HepG2 (cell line): Measurements from ENCODE around the gene SCYGR6. TPM values are rescaled to one million over a fixed set of nuclear protein-coding genes. Genes with fewer than 3 reads are reported as not detected.
A peak's percentile ranks its signal among the peaks of the same experiment; 100 is the strongest.

Source experiments
- ARHGAP35 ChIP-seq: sonication (generic); formaldehyde crosslinking; IDR thresholded peaks from 2 replicates; pipeline ENCODE4 v1.9.0; 2022; ENCODE audit warnings: mild to moderate bottlenecking, inconsistent platforms, moderate library complexity, missing genetic modification reagents, borderline replicate concordance
- CENPX ChIP-seq: sonication (generic); formaldehyde crosslinking; IDR thresholded peaks from 2 replicates; pipeline ENCODE4 v1.9.0; 2021; ENCODE audit warnings: mild to moderate bottlenecking, missing genetic modification reagents, moderate library complexity
- EZH2 ChIP-seq: conservative IDR thresholded peaks from 2 replicates; pipeline ENCODE4 v1.6.1; 2012; ENCODE audit warnings: mild to moderate bottlenecking, low read depth, low read length, moderate library complexity
- KLF9 ChIP-seq: IDR thresholded peaks from 2 replicates; pipeline ENCODE4 v1.6.1; 2016; ENCODE audit warnings: low read depth
- MATR3 ChIP-seq: sonication (generic); formaldehyde crosslinking; IDR thresholded peaks from 2 replicates; pipeline ENCODE4 v1.4.0; 2020; ENCODE audit warnings: missing genetic modification reagents
- MLX ChIP-seq: IDR thresholded peaks from 2 replicates; pipeline ENCODE4 v1.6.1; 2016
- POGZ ChIP-seq: sonication (generic); formaldehyde crosslinking; IDR thresholded peaks from 2 replicates; pipeline ENCODE4 v1.4.0; 2020; ENCODE audit warnings: mild to moderate bottlenecking, missing genetic modification reagents
- REST ChIP-seq, 2 experiments: IDR thresholded peaks; 2 replicates each; pipeline ENCODE4 v1.6.1; 2011 to 2012; ENCODE audit warnings: low read length in 2 of 2, borderline replicate concordance in 1 of 2, low read depth in 1 of 2, mild to moderate bottlenecking in 1 of 2, moderate library complexity in 1 of 2
- SMARCC2 ChIP-seq: fragments of 450-650 bp; IDR thresholded peaks from 2 replicates; pipeline ENCODE4 v1.6.1; 2017; ENCODE audit warnings: antibody characterized with exemption, mild to moderate bottlenecking
- ZKSCAN8 ChIP-seq: IDR thresholded peaks from 2 replicates; pipeline ENCODE4 v1.6.1; 2016; ENCODE audit warnings: borderline replicate concordance, missing genetic modification reagents, missing compliant biosample characterization
- ZNF20 ChIP-seq: sonication (generic); formaldehyde crosslinking; IDR thresholded peaks from 2 replicates; pipeline ENCODE4 v1.4.0; 2020; ENCODE audit warnings: mild to moderate bottlenecking, moderate library complexity, missing genetic modification reagents
- ZNF318 ChIP-seq: sonication (generic); formaldehyde crosslinking; IDR thresholded peaks from 2 replicates; pipeline ENCODE4 v1.4.0; 2020; ENCODE audit warnings: mild to moderate bottlenecking, missing genetic modification reagents
- ZNF326 ChIP-seq: sonication (generic); formaldehyde crosslinking; IDR thresholded peaks from 2 replicates; pipeline ENCODE4 v1.4.0; 2020; ENCODE audit warnings: missing genetic modification reagents, borderline replicate concordance
- ZNF607 ChIP-seq: sonication (generic); formaldehyde crosslinking; IDR thresholded peaks from 2 replicates; pipeline ENCODE4 v1.5.1; 2020; ENCODE audit warnings: missing genetic modification reagents, mild to moderate bottlenecking, borderline replicate concordance
- ZUFSP ChIP-seq: sonication (generic); formaldehyde crosslinking; IDR thresholded peaks from 2 replicates; pipeline ENCODE4 v1.9.0; 2021; ENCODE audit warnings: missing genetic modification reagents, mild to moderate bottlenecking, borderline replicate concordance
- polyA plus RNA-seq, 8 experiments: library from polyadenylated mRNA; depleted of rRNA in 3 of 8; stranded (reverse) in 7 of 8; unstranded in 1 of 8; fragments of >200 nt; fragmentation: Illumina TruSeq in 4 of 8; extraction: Trizol in 4 of 8; gene quantifications; 2 replicates each; pipeline versions ENCODE4 v1.2.1 to v1.2.3, GENCODE V29; 2011 to 2016; ENCODE audit warnings: low read depth in 4 of 8, missing spikeins in 1 of 8, mixed read lengths in 1 of 8; ENCODE audit not compliant: insufficient read depth in 1 of 8
- total RNA-seq, 5 experiments: library from RNA; depleted of rRNA; stranded (reverse); fragments of >200 nt; fragmentation: Illumina TruSeq; extraction: Trizol; gene quantifications; 2 replicates each; pipeline ENCODE4 v1.2.3, GENCODE V29; 2016; ENCODE audit warnings: low read depth in 1 of 5

SCYGR6 gene
- total and polyA plus RNA-seq, 2 of the 13 experiments (the other 11 are each of a cell fraction or from before 2014, with no cell fraction given): not detected

- TF ChIP-seq REST (IDR thresholded peaks at IDR 0.05; ENCODE audit: borderline replicate concordance in 1 of 2, low read depth in 1 of 2, low read length in 2 of 2) (no peak), ARHGAP35 (CRISPR knock-in tag) (no peak), ZNF607 (CRISPR knock-in tag) (no peak), KLF9 (CRISPR knock-in tag) (no peak), ZNF318 (no peak), ZNF20 (CRISPR knock-in tag) (no peak), ZKSCAN8 (CRISPR knock-in tag) (no peak), SMARCC2 (no peak), MLX (CRISPR knock-in tag) (no peak), EZH2 (no peak), ZNF326 (no peak), POGZ (CRISPR knock-in tag) (0 out of 2 replicates have a peak, but pooled peaks have one; percentile 37), MATR3 (CRISPR knock-in tag) (no peak), ZUFSP (CRISPR knock-in tag) (no peak), CENPX (CRISPR knock-in tag) (no peak)
These were observed 49.6 kb upstream of the SCYGR6 start (continued) for GRCh38 chr2:227774011-227774624.
